Body of pancreas (tissue), 4 donors: Measurements from ENCODE around the gene ALG11.

Experiments used
- CTCF ChIP-seq, 7 experiments: fragments of 450-650 bp in 4 of 7; fragments of 200-600 bp in 3 of 7; sonication (generic) in 3 of 7; IDR thresholded peaks; one replicate each; pipeline ENCODE4 v1.5.1; 2016 to 2019; ENCODE audit warnings: antibody characterized with exemption in 7 of 7
- POLR2A ChIP-seq, 3 donors: fragments of 450-650 bp; IDR thresholded peaks; one replicate each; pipeline ENCODE4 v1.6.1; 2016; ENCODE audit warnings: antibody characterized with exemption in 3 of 3, mild to moderate bottlenecking in 2 of 3

GRCh38 chr13:51970349-51970748 lies 41.8 kb upstream of the ALG11 start:
- TF ChIP-seq CTCF (IDR thresholded peaks at IDR 0.05) = no peak
- TF ChIP-seq POLR2A (IDR thresholded peaks at IDR 0.05) = no peak
